GM12878 (cell line): ENCODE data around the gene EPO. TPM values are rescaled to one million over a fixed set of nuclear protein-coding genes. Genes with fewer than 3 reads are reported as not detected.
A peak's percentile ranks its signal among the peaks of the same experiment; 100 is the strongest.

Source experiments
- ATAC-seq: fragments of 200-7000 bp; cut with Tn5 transposase; 3 replicates; pipeline ENCODE4 v1.9.1; 2020; ENCODE audit warnings: mild to moderate bottlenecking, moderate library complexity
- BruUV-seq: library from RNA; stranded (reverse); fragments of 400-500 nt; replicated peaks from 2 replicates; lab custom pipeline; 2021; lab: Mats Ljungman, UMichigan
- CTCF ChIA-PET: fragments of 300-600 bp; sonication (Branson Sonifier 250); formaldehyde crosslinking; extraction: SDS; loops from one replicate; lab custom pipeline; 2021; ENCODE audit warnings: inconsistent platforms; lab: Yijun Ruan, JAX
- POLR2A ChIA-PET: fragments of 350-600 bp; formaldehyde crosslinking; extraction: SDS; loops from one replicate; lab custom pipeline; 2021; ENCODE audit warnings: inconsistent platforms; lab: Charles Lee
- RAD21 ChIA-PET: fragments of 300-600 bp; sonication (Branson Sonifier 250); formaldehyde crosslinking; loops from one replicate; lab custom pipeline; 2023; ENCODE audit warnings: antibody characterized with exemption; ENCODE audit not compliant: unreplicated experiment; lab: Charles Lee
- SMC1A ChIA-PET: fragments of 300-600 bp; sonication (Branson Sonifier 250); formaldehyde crosslinking; loops from one replicate; lab custom pipeline; 2023; ENCODE audit not compliant: unreplicated experiment, uncharacterized antibody; lab: Charles Lee
- DNase-seq: peaks from one replicate; pipeline ENCODE4 v3.0.0-alpha.2; 2011; ENCODE audit warnings: low read depth, low spot score
- FAIRE-seq: peaks from 3 replicates; lab custom pipeline; 2011; peaks lifted over from hg19 to GRCh38; lab: Jason Lieb, UNC
- H2AFZ ChIP-seq: 2 replicates; pipeline ENCODE4 v1.6.0; 2011; ENCODE audit warnings: low read depth, low read length, control low read depth; ENCODE audit not compliant: control insufficient read depth
- H3K27ac ChIP-seq: 2 replicates; pipeline ENCODE4 v1.5.1; 2011; ENCODE audit warnings: control low read depth; ENCODE audit not compliant: control insufficient read depth, insufficient read depth
- H3K27me3 ChIP-seq, 2 experiments: replicated peaks in 1 of 2; 2 replicates each; pipeline versions ENCODE4 v1.6.0 to v1.6.1; 2011; ENCODE audit warnings: low read length in 1 of 2; ENCODE audit not compliant: control insufficient read depth in 2 of 2, insufficient read depth in 2 of 2
- H3K36me3 ChIP-seq, 2 experiments: 2 replicates each; pipeline ENCODE4 v1.5.1; 2011; ENCODE audit warnings: low read length in 1 of 2; ENCODE audit not compliant: control insufficient read depth in 2 of 2, insufficient read depth in 2 of 2
- H3K4me1 ChIP-seq: 2 replicates; pipeline ENCODE4 v1.6.1; 2011; ENCODE audit warnings: mild to moderate bottlenecking, low read length, moderate library complexity, mixed read lengths; ENCODE audit not compliant: control insufficient read depth, insufficient read depth
- H3K4me2 ChIP-seq: 2 replicates; pipeline ENCODE4 v1.6.0; 2011; ENCODE audit warnings: control low read depth; ENCODE audit not compliant: control insufficient read depth, insufficient read depth
- H3K4me3 ChIP-seq: fragments of 200-600 bp; sonication (generic); 2 replicates; pipeline ENCODE4 v1.5.1; 2016
- H3K79me2 ChIP-seq: 2 replicates; pipeline ENCODE4 v1.6.0; 2011; ENCODE audit warnings: low read length; ENCODE audit not compliant: control insufficient read depth, insufficient read depth
- H3K9ac ChIP-seq: 2 replicates; pipeline ENCODE4 v1.8.0; 2011; ENCODE audit warnings: low read length, control low read depth, mixed read lengths; ENCODE audit not compliant: control insufficient read depth, insufficient read depth
- H3K9me3 ChIP-seq: replicated peaks from 3 replicates; pipeline ENCODE4 v1.5.1; 2011; ENCODE audit warnings: mild to moderate bottlenecking, low read length; ENCODE audit not compliant: control insufficient read depth, insufficient read depth
- H4K20me1 ChIP-seq: 2 replicates; pipeline ENCODE4 v1.6.0; 2011; ENCODE audit not compliant: control insufficient read depth, insufficient read depth
- CBX5 ChIP-seq: sonication (generic); IDR thresholded peaks from 2 replicates; pipeline ENCODE4 v1.6.1; 2016; ENCODE audit warnings: low read depth, moderate library complexity, mild to moderate bottlenecking, inconsistent platforms
- CREB1 ChIP-seq: IDR thresholded peaks from 2 replicates; pipeline ENCODE4 v1.6.1; 2012; ENCODE audit warnings: low read depth, mild to moderate bottlenecking, inconsistent platforms
- EP300 ChIP-seq, 2 experiments: fragments of 150-350 bp in 1 of 2; IDR thresholded peaks; 2 replicates each; pipeline ENCODE4 v1.6.1; 2011 to 2012; ENCODE audit warnings: low read depth in 2 of 2, low read length in 2 of 2, borderline replicate concordance in 1 of 2, improper control_type of control experiment in 1 of 2, inconsistent platforms in 1 of 2; ENCODE audit not compliant: control insufficient read depth in 1 of 2
- KDM1A ChIP-seq: fragments of 200-600 bp; sonication (generic); IDR thresholded peaks from 2 replicates; pipeline ENCODE4 v1.6.1; 2016; ENCODE audit warnings: borderline replicate concordance
- RUNX3 ChIP-seq: IDR thresholded peaks from 2 replicates; pipeline ENCODE4 v1.6.1; 2012; ENCODE audit warnings: low read length, inconsistent platforms
- SMAD5 ChIP-seq: IDR thresholded peaks from 2 replicates; pipeline ENCODE4 v1.6.1; 2016; ENCODE audit warnings: antibody characterized with exemption, low read depth
- SRF ChIP-seq, 2 experiments: IDR thresholded peaks; 2 replicates each; pipeline ENCODE4 v1.6.1; 2011; ENCODE audit warnings: low read depth in 2 of 2, low read length in 2 of 2, mild to moderate bottlenecking in 1 of 2, moderate library complexity in 1 of 2
- ZNF384 ChIP-seq: IDR thresholded peaks from 2 replicates; pipeline ENCODE4 v1.6.1; 2012; ENCODE audit warnings: low read depth, mild to moderate bottlenecking, low read length, improper control_type of control experiment, borderline replicate concordance
- WGBS: methylation state at CpG from one replicate; pipeline ENCODE4 v1.1.6; 2016; ENCODE audit warnings: low lambda C conversion rate; ENCODE audit not compliant: insufficient replicate concordance, insufficient coverage; ENCODE audit errors: missing lambda C conversion rate; 5-methylcytosine and 5-hydroxymethylcytosine counted together
- in situ Hi-C: fragments of 300-500 bp; cut with MboI; formaldehyde crosslinking; loops from 9 replicates; pipeline ENCODE4 v1.14.3; 2018; ENCODE audit warnings: mixed read lengths
- intact Hi-C: fragments of 100-400 bp; cut with micrococcal nuclease; formaldehyde crosslinking; loops from one replicate; pipeline ENCODE4 v1.14.2; 2022; ENCODE audit not compliant: unreplicated experiment
- polyA plus RNA-seq, 11 experiments: library from polyadenylated mRNA; depleted of rRNA in 4 of 11; unstranded in 6 of 11; stranded (reverse) in 5 of 11; fragments of >200 nt; fragmentation: Nextera tagmentation in 4 of 11; fragmentation: Illumina TruSeq in 1 of 11; extraction: Ambion mirVana in 4 of 11; extraction: Trizol in 1 of 11; gene quantifications; 1 replicate in 1 of 11; 2 replicates in 10 of 11; pipeline versions ENCODE4 v1.2.1 to v1.2.3, GENCODE V29; 2011 to 2016; ENCODE audit warnings: inconsistent platforms in 2 of 11, missing spikeins in 2 of 11, low read depth in 1 of 11
- total RNA-seq, 4 experiments: library from RNA; depleted of rRNA in 3 of 4; stranded (reverse); fragments of >200 nt in 3 of 4; fragmentation: Illumina TruSeq in 1 of 4; extraction: Trizol in 1 of 4; gene quantifications; 2 replicates each; pipeline versions ENCODE4 v1.2.1 to v1.2.3, GENCODE V29; 2013 to 2021
- TF ChIP-seq, protein P1 (sequence below): fragments of 450-650 bp; conservative IDR thresholded peaks from 2 replicates; pipeline ENCODE4 v1.6.1; 2017; ENCODE audit warnings: mild to moderate bottlenecking, moderate library complexity
- TF ChIP-seq, protein P2 (sequence below): fragments of 450-650 bp; IDR thresholded peaks from 2 replicates; pipeline ENCODE4 v1.6.1; 2017; ENCODE audit warnings: mild to moderate bottlenecking, moderate library complexity

Gene EPO
- total and polyA plus RNA-seq, 10 of the 15 experiments (the other 5 are each of a cell fraction or from before 2014, with no cell fraction given), result 0.06 to 0.19 TPM; not detected in 8

GRCh38 chr7:100744605-100745004 lies 24.3 kb downstream of the EPO start (continued):
- TF ChIP-seq CBX5, result no peak

GRCh38 chr7:100745184-100745583 lies 24.9 kb downstream of the EPO start:
- Histone ChIP-seq H3K9ac (no peak overlapping the region), H3K4me2 (peak overlapping the region; percentile 33; the same call in 1 of the 2 replicates), H3K4me1 (no peaks in the 10 kb centered on the region), H2AFZ (no peak overlapping the region), H3K36me3 (no peaks in the 10 kb centered on the region), H3K4me3 (peak overlapping the region; percentile 22; the same call in 1 of the 2 replicates), H3K27ac (no peak overlapping the region), H4K20me1 (no peaks in the 10 kb centered on the region), H3K27me3 (no peaks in the 10 kb centered on the region), H3K79me2 (no peaks in the 10 kb centered on the region), H3K9me3 (no peaks in the 10 kb centered on the region)
- WGBS, result 2% methylated on average over 23 of the region's 28 CpGs
- SMC1A ChIA-PET, result no interaction called here
- FAIRE-seq (no peak), DNase-seq (no peak), ATAC-seq (no peak)
- CTCF ChIA-PET, result no interaction called here
- POLR2A ChIA-PET, result no interaction called here
- peak; percentile 51; the same call in 1 of the 2 replicates for TF ChIP-seq CREB1
- no peak for TF ChIP-seq SRF (IDR thresholded peaks at IDR 0.05; ENCODE audit: low read depth in 2 of 2, low read length in 2 of 2)
- RAD21 ChIA-PET, result no interaction called here
- intact Hi-C loops, result no loop called here
- in situ Hi-C loops, result no loop called here
- BruUV-seq, result no TSS peak

- Histone ChIP-seq H3K9me3 (no peaks in the 10 kb centered on the region), H3K4me1 (no peaks in the 10 kb centered on the region), H4K20me1 (no peaks in the 10 kb centered on the region), H2AFZ (no peak overlapping the region), H3K4me2 (no peak overlapping the region), H3K36me3 (no peaks in the 10 kb centered on the region), H3K9ac (no peak overlapping the region), H3K27ac (no peak overlapping the region), H3K79me2 (no peaks in the 10 kb centered on the region), H3K4me3 (no peak overlapping the region), H3K27me3 (no peaks in the 10 kb centered on the region)
- FAIRE-seq (no peak), ATAC-seq (no peak), DNase-seq (no peak)
- intact Hi-C loops (no loop called here), in situ Hi-C loops (no loop called here)
- BruUV-seq, result no TSS peak
- RAD21 ChIA-PET, result no interaction called here
- 8% methylated on average over 5 of the region's 5 CpGs for WGBS
- SMC1A ChIA-PET, result no interaction called here
- POLR2A ChIA-PET, result no interaction called here
- CTCF ChIA-PET, result no interaction called here
- TF ChIP-seq SMAD5 (no peak), RUNX3 (no peak), ZNF384 (no peak), EP300 (IDR thresholded peaks at IDR 0.05; ENCODE audit: borderline replicate concordance in 1 of 2, control insufficient read depth in 1 of 2, low read depth in 2 of 2, low read length in 2 of 2) (no peak), KDM1A (no peak)
- TF ChIP-seq, protein P1, sequence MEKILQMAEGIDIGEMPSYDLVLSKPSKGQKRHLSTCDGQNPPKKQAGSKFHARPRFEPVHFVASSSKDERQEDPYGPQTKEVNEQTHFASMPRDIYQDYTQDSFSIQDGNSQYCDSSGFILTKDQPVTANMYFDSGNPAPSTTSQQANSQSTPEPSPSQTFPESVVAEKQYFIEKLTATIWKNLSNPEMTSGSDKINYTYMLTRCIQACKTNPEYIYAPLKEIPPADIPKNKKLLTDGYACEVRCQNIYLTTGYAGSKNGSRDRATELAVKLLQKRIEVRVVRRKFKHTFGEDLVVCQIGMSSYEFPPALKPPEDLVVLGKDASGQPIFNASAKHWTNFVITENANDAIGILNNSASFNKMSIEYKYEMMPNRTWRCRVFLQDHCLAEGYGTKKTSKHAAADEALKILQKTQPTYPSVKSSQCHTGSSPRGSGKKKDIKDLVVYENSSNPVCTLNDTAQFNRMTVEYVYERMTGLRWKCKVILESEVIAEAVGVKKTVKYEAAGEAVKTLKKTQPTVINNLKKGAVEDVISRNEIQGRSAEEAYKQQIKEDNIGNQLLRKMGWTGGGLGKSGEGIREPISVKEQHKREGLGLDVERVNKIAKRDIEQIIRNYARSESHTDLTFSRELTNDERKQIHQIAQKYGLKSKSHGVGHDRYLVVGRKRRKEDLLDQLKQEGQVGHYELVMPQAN, result no peak
- TF ChIP-seq, protein P2, sequence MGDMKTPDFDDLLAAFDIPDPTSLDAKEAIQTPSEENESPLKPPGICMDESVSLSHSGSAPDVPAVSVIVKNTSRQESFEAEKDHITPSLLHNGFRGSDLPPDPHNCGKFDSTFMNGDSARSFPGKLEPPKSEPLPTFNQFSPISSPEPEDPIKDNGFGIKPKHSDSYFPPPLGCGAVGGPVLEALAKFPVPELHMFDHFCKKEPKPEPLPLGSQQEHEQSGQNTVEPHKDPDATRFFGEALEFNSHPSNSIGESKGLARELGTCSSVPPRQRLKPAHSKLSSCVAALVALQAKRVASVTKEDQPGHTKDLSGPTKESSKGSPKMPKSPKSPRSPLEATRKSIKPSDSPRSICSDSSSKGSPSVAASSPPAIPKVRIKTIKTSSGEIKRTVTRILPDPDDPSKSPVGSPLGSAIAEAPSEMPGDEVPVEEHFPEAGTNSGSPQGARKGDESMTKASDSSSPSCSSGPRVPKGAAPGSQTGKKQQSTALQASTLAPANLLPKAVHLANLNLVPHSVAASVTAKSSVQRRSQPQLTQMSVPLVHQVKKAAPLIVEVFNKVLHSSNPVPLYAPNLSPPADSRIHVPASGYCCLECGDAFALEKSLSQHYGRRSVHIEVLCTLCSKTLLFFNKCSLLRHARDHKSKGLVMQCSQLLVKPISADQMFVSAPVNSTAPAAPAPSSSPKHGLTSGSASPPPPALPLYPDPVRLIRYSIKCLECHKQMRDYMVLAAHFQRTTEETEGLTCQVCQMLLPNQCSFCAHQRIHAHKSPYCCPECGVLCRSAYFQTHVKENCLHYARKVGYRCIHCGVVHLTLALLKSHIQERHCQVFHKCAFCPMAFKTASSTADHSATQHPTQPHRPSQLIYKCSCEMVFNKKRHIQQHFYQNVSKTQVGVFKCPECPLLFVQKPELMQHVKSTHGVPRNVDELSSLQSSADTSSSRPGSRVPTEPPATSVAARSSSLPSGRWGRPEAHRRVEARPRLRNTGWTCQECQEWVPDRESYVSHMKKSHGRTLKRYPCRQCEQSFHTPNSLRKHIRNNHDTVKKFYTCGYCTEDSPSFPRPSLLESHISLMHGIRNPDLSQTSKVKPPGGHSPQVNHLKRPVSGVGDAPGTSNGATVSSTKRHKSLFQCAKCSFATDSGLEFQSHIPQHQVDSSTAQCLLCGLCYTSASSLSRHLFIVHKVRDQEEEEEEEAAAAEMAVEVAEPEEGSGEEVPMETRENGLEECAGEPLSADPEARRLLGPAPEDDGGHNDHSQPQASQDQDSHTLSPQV, result no peak
These were observed 32.7 kb downstream of the EPO start for GRCh38 chr7:100752994-100753393.
